ENCODE measurements around the gene IPO5.
"Not testable (repeated sequence)": the region's sequence is repeated elsewhere in the genome, so short reads cannot be mapped to it uniquely, and the experiment has no call there.

IPO5 gene

GRCh38 chr13:98041081-98041820 lies 87.8 kb downstream of the IPO5 start:
- Histone ChIP-seq H3K9ac (ENCODE audit: low read depth, low read length) (no peak overlapping the region), H3K36me3 (ENCODE audit: insufficient read depth, low read depth, low read length) (no peaks in the 10 kb centered on the region), H3K4me3 (ENCODE audit: low read length) (no peak overlapping the region), H3K4me1 (ENCODE audit: insufficient read depth, low read length) (no peaks in the 10 kb centered on the region), H3K27ac (ENCODE audit: low read length) (no peak overlapping the region), H3K27me3 (ENCODE audit: insufficient read depth, low read length) (no peaks in the 10 kb centered on the region), H3K9me3 (ENCODE audit: insufficient read depth, low read depth, low read length) (no peaks in the 10 kb centered on the region)

DNA sequence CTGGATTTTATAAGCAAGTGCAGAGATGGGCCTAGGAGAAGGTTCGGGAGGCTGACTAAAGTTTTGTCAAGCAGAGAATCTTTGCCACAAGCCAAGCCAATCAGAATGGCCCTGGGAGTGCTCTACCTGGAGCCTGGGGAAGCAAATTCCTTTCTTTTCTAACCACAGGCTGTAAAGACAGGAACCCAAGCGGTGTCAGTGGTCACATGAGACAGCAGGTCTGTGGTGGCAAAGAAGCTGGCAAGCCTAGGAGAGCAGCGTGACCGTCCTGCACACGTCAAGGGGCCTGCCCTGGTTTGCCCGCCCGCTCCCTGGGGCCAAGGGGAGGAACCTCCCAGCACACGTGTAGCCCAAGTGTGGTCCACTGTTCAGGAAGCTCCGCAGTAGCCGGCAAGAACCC lies 90.8 kb downstream of the IPO5 start:
- Histone ChIP-seq H3K27ac (ENCODE audit: low read length) (no peak overlapping the region), H3K9me3 (ENCODE audit: insufficient read depth, low read depth, low read length) (no peaks in the 10 kb centered on the region), H3K4me1 (ENCODE audit: insufficient read depth, low read length) (no peaks in the 10 kb centered on the region), H3K4me3 (ENCODE audit: low read length) (no peak overlapping the region), H3K27me3 (ENCODE audit: insufficient read depth, low read length) (no peaks in the 10 kb centered on the region), H3K36me3 (ENCODE audit: insufficient read depth, low read depth, low read length) (no peaks in the 10 kb centered on the region), H3K9ac (ENCODE audit: low read depth, low read length) (no peak overlapping the region)

- not testable (repeated sequence) for H3K27ac ChIP-seq (ENCODE audit: low read length); H3K9me3 ChIP-seq (ENCODE audit: insufficient read depth, low read depth, low read length); H3K4me3 ChIP-seq (ENCODE audit: low read length); H3K4me1 ChIP-seq (ENCODE audit: insufficient read depth, low read length); H3K9ac ChIP-seq (ENCODE audit: low read depth, low read length); H3K27me3 ChIP-seq (ENCODE audit: insufficient read depth, low read length); H3K36me3 ChIP-seq (ENCODE audit: insufficient read depth, low read depth, low read length)
Measured at GRCh38 chr13:98047785-98048184, 94.3 kb downstream of the IPO5 start.

GRCh38 chr13:98048265-98048664 lies 94.8 kb downstream of the IPO5 start:
- Histone ChIP-seq H3K9me3 (ENCODE audit: insufficient read depth, low read depth, low read length) (no peaks in the 10 kb centered on the region), H3K36me3 (ENCODE audit: insufficient read depth, low read depth, low read length) (no peaks in the 10 kb centered on the region), H3K4me1 (ENCODE audit: insufficient read depth, low read length) (no peaks in the 10 kb centered on the region), H3K27ac (ENCODE audit: low read length) (no peak overlapping the region), H3K27me3 (ENCODE audit: insufficient read depth, low read length) (no peaks in the 10 kb centered on the region), H3K9ac (ENCODE audit: low read depth, low read length) (no peak overlapping the region), H3K4me3 (ENCODE audit: low read length) (no peak overlapping the region)

- Histone ChIP-seq H3K27ac (ENCODE audit: low read length) (no peak overlapping the region), H3K4me1 (ENCODE audit: insufficient read depth, low read length) (no peaks in the 10 kb centered on the region), H3K36me3 (ENCODE audit: insufficient read depth, low read depth, low read length) (no peaks in the 10 kb centered on the region), H3K27me3 (ENCODE audit: insufficient read depth, low read length) (no peaks in the 10 kb centered on the region), H3K9ac (ENCODE audit: low read depth, low read length) (no peak overlapping the region), H3K4me3 (ENCODE audit: low read length) (no peak overlapping the region), H3K9me3 (ENCODE audit: insufficient read depth, low read depth, low read length) (no peaks in the 10 kb centered on the region)
Measured at GRCh38 chr13:98050041-98050466, 96.6 kb downstream of the IPO5 start.

- Histone ChIP-seq H3K4me1 (ENCODE audit: insufficient read depth, low read length) (no peaks in the 10 kb centered on the region), H3K4me3 (ENCODE audit: low read length) (no peak overlapping the region), H3K27ac (ENCODE audit: low read length) (no peak overlapping the region), H3K27me3 (ENCODE audit: insufficient read depth, low read length) (no peaks in the 10 kb centered on the region), H3K36me3 (ENCODE audit: insufficient read depth, low read depth, low read length) (no peaks in the 10 kb centered on the region), H3K9ac (ENCODE audit: low read depth, low read length) (no peak overlapping the region), H3K9me3 (ENCODE audit: insufficient read depth, low read depth, low read length) (no peaks in the 10 kb centered on the region)
Measured at GRCh38 chr13:98052412-98052811, 98.9 kb downstream of the IPO5 start.

GRCh38 chr13:98054301-98054700 lies 100.8 kb downstream of the IPO5 start:
- H3K27me3 ChIP-seq (ENCODE audit: insufficient read depth, low read length): no peaks in the 10 kb centered on the region
- no peak overlapping the region for H3K9ac ChIP-seq (ENCODE audit: low read depth, low read length)
- no peaks in the 10 kb centered on the region for H3K9me3 ChIP-seq (ENCODE audit: insufficient read depth, low read depth, low read length)
- no peak overlapping the region for H3K4me3 ChIP-seq (ENCODE audit: low read length)
- no peak overlapping the region for H3K27ac ChIP-seq (ENCODE audit: low read length)
- no peaks in the 10 kb centered on the region for H3K36me3 ChIP-seq (ENCODE audit: insufficient read depth, low read depth, low read length)
- H3K4me1 ChIP-seq (ENCODE audit: insufficient read depth, low read length): no peaks in the 10 kb centered on the region

- Histone ChIP-seq H3K36me3 (ENCODE audit: insufficient read depth, low read depth, low read length) (no peaks in the 10 kb centered on the region), H3K9ac (ENCODE audit: low read depth, low read length) (no peak overlapping the region), H3K27me3 (ENCODE audit: insufficient read depth, low read length) (no peaks in the 10 kb centered on the region), H3K27ac (ENCODE audit: low read length) (no peak overlapping the region), H3K4me3 (ENCODE audit: low read length) (no peak overlapping the region), H3K9me3 (ENCODE audit: insufficient read depth, low read depth, low read length) (no peaks in the 10 kb centered on the region), H3K4me1 (ENCODE audit: insufficient read depth, low read length) (no peaks in the 10 kb centered on the region)
Measured at GRCh38 chr13:98055623-98056022, 102.1 kb downstream of the IPO5 start.

- no peaks in the 10 kb centered on the region for H3K36me3 ChIP-seq (ENCODE audit: insufficient read depth, low read depth, low read length)
- no peak overlapping the region for H3K4me3 ChIP-seq (ENCODE audit: low read length)
- no peak overlapping the region for H3K27ac ChIP-seq (ENCODE audit: low read length)
- H3K4me1 ChIP-seq (ENCODE audit: insufficient read depth, low read length): peaks cover 6% of the 10 kb centered on the region; the same call in 1 of the 2 replicates
- no peaks in the 10 kb centered on the region for H3K27me3 ChIP-seq (ENCODE audit: insufficient read depth, low read length)
- H3K9ac ChIP-seq (ENCODE audit: low read depth, low read length): no peak overlapping the region
- no peaks in the 10 kb centered on the region for H3K9me3 ChIP-seq (ENCODE audit: insufficient read depth, low read depth, low read length)
Measured at GRCh38 chr13:98056839-98057410, 103.5 kb downstream of the IPO5 start.

DNA sequence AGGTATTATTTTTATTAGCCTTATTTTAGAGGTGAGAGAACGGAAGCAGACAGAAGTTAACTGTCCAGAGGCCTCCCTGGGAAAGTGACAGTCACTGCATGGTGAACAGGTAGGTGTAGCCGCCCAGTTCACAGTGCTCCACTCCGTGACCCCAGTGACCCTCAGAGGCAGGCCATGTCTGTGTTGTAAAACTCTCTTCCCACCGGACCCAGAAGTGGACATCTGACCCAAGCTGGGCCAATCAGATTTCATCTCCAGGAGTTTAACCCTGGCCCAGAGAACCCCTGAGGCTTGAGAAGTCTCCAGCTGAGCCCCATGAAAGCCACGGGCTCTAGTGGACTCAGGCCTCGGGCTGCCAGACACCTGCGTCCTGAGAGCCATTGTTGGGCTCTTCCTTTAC lies 105.8 kb downstream of the IPO5 start:
- Histone ChIP-seq H3K4me1 (ENCODE audit: insufficient read depth, low read length) (peaks cover 12% of the 10 kb centered on the region; the same call in 1 of the 2 replicates), H3K27me3 (ENCODE audit: insufficient read depth, low read length) (no peaks in the 10 kb centered on the region), H3K4me3 (ENCODE audit: low read length) (no peak overlapping the region), H3K36me3 (ENCODE audit: insufficient read depth, low read depth, low read length) (no peaks in the 10 kb centered on the region), H3K27ac (ENCODE audit: low read length) (no peak overlapping the region), H3K9me3 (ENCODE audit: insufficient read depth, low read depth, low read length) (no peaks in the 10 kb centered on the region), H3K9ac (ENCODE audit: low read depth, low read length) (no peak overlapping the region)

DNA sequence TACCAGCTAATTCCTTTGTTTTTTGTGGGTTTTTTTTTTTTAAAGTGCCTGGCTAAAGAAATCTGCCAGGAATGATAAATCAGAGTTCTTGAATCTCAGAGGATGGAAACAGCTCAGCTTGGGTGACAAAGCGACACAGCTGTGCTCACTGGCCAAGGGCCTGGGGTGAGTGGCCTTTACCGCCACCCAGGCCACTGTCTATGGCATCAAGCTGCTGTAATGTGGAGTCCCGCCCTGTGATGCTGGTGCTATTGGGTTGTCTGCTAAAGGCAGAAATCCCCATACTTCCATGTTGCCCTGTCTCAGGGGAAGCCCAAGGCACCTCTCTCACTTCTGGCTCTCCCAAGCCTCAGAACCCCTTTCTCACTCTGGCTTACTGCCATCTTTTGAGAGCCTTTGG lies 106.8 kb downstream of the IPO5 start:
- Histone ChIP-seq H3K9ac (ENCODE audit: low read depth, low read length) (no peak overlapping the region), H3K9me3 (ENCODE audit: insufficient read depth, low read depth, low read length) (no peaks in the 10 kb centered on the region), H3K36me3 (ENCODE audit: insufficient read depth, low read depth, low read length) (no peaks in the 10 kb centered on the region), H3K4me1 (ENCODE audit: insufficient read depth, low read length) (peaks cover 12% of the 10 kb centered on the region; the same call in 1 of the 2 replicates), H3K27me3 (ENCODE audit: insufficient read depth, low read length) (no peaks in the 10 kb centered on the region), H3K27ac (ENCODE audit: low read length) (no peak overlapping the region), H3K4me3 (ENCODE audit: low read length) (no peak overlapping the region)

- Histone ChIP-seq H3K4me1 (ENCODE audit: insufficient read depth, low read length) (peaks cover 17% of the 10 kb centered on the region; the same call in 1 of the 2 replicates), H3K27me3 (ENCODE audit: insufficient read depth, low read length) (no peaks in the 10 kb centered on the region), H3K36me3 (ENCODE audit: insufficient read depth, low read depth, low read length) (no peaks in the 10 kb centered on the region), H3K9ac (ENCODE audit: low read depth, low read length) (no peak overlapping the region), H3K9me3 (ENCODE audit: insufficient read depth, low read depth, low read length) (no peaks in the 10 kb centered on the region), H3K4me3 (ENCODE audit: low read length) (no peak overlapping the region), H3K27ac (ENCODE audit: low read length) (no peak overlapping the region)
Measured at GRCh38 chr13:98065468-98065867, 112.0 kb downstream of the IPO5 start.
